Esophagus squamous epithelium (tissue), 4 donors: ENCODE data around the gene CADM2.

ENCODE experiments used
- POLR2A ChIP-seq, 4 donors: fragments of 450-650 bp; IDR thresholded peaks; one replicate each; pipeline ENCODE4 v1.6.1; 2017; ENCODE audit warnings: antibody characterized with exemption in 4 of 4, mild to moderate bottlenecking in 4 of 4, moderate library complexity in 3 of 4
- TF ChIP-seq, protein P1 (sequence below), 6 experiments: fragments of 450-650 bp in 4 of 6; fragments of 200-600 bp in 2 of 6; sonication (generic) in 2 of 6; IDR thresholded peaks; one replicate each; pipeline ENCODE4 v1.5.1; 2016 to 2019; ENCODE audit warnings: antibody characterized with exemption in 6 of 6, mild to moderate bottlenecking in 4 of 6, moderate library complexity in 4 of 6

DNA sequence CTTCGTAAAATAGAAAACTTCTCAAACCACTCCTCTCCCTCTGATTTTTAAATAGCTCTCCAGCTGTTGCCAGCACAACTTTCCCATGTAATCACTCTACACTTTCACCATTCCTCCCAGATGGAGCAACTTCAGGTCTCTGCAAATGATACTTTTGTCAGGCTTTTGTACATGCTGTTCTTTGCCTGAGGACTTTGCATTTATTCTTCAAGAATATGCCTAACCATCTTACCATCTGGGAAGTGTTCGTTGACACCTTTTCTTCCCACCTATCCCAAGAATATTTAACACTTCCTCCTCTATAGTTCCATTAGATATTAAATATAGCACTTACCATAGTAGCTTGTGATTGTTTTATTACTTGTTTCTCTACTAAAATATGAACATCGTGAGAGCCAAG lies 703.7 kb downstream of the CADM2 start:
- TF ChIP-seq POLR2A (IDR thresholded peaks at IDR 0.05) = no peak
- TF ChIP-seq, protein P1, sequence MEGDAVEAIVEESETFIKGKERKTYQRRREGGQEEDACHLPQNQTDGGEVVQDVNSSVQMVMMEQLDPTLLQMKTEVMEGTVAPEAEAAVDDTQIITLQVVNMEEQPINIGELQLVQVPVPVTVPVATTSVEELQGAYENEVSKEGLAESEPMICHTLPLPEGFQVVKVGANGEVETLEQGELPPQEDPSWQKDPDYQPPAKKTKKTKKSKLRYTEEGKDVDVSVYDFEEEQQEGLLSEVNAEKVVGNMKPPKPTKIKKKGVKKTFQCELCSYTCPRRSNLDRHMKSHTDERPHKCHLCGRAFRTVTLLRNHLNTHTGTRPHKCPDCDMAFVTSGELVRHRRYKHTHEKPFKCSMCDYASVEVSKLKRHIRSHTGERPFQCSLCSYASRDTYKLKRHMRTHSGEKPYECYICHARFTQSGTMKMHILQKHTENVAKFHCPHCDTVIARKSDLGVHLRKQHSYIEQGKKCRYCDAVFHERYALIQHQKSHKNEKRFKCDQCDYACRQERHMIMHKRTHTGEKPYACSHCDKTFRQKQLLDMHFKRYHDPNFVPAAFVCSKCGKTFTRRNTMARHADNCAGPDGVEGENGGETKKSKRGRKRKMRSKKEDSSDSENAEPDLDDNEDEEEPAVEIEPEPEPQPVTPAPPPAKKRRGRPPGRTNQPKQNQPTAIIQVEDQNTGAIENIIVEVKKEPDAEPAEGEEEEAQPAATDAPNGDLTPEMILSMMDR (IDR thresholded peaks at IDR 0.05) = no peak
